Kidney (tissue), 14 donors: ENCODE results near the gene PCDHGA6. TPM values are rescaled to one million over a fixed set of nuclear protein-coding genes. Genes with fewer than 3 reads are reported as not detected.
A peak's percentile ranks its signal among the peaks of the same experiment; 100 is the strongest.
"Not testable (repeated sequence)": the region's sequence is repeated elsewhere in the genome, so short reads cannot be mapped to it uniquely, and the experiment has no call there.

ENCODE experiments used
- DNase-seq, 5 donors: peaks; one replicate each; pipeline ENCODE4 v3.0.0-alpha.2; 2013 to 2020
- FAIRE-seq: peaks from 2 replicates; lab custom pipeline; 2012; peaks lifted over from hg19 to GRCh38; lab: Jason Lieb, UNC
- H3K27ac ChIP-seq, 2 donors: one replicate each; pipeline ENCODE4 v1.7.0; 2013; ENCODE audit warnings: low read depth in 2 of 2, low read length in 2 of 2, inconsistent platforms in 1 of 2
- H3K27me3 ChIP-seq: one replicate; pipeline ENCODE4 v1.7.1; 2013; ENCODE audit warnings: low read length, inconsistent platforms; ENCODE audit not compliant: control insufficient read depth, insufficient read depth
- H3K36me3 ChIP-seq, 3 donors: one replicate each; pipeline versions ENCODE4 v1.7.0 to v1.7.1; 2013; ENCODE audit warnings: low read length in 3 of 3, control low read depth in 1 of 3, inconsistent platforms in 1 of 3; ENCODE audit not compliant: insufficient read depth in 3 of 3, control insufficient read depth in 2 of 3
- H3K4me1 ChIP-seq, 3 donors: one replicate each; pipeline versions ENCODE4 v1.7.0 to v1.7.1; 2013; ENCODE audit warnings: low read length in 3 of 3, inconsistent platforms in 1 of 3, low read depth in 1 of 3; ENCODE audit not compliant: control insufficient read depth in 2 of 3, insufficient read depth in 2 of 3
- H3K4me3 ChIP-seq, 3 donors: one replicate each; pipeline versions ENCODE4 v1.7.0 to v1.8.1; 2013; ENCODE audit warnings: low read length in 3 of 3, control low read depth in 1 of 3, inconsistent platforms in 1 of 3
- H3K9ac ChIP-seq, 3 donors: one replicate each; pipeline versions ENCODE4 v1.7.0 to v1.7.1; 2013; ENCODE audit warnings: low read length in 3 of 3, control low read depth in 1 of 3, inconsistent platforms in 1 of 3
- H3K9me3 ChIP-seq, 3 donors: one replicate each; pipeline versions ENCODE4 v1.7.0 to v1.7.1; 2013; ENCODE audit warnings: low read length in 3 of 3, control low read depth in 1 of 3, inconsistent platforms in 1 of 3; ENCODE audit not compliant: control insufficient read depth in 2 of 3, insufficient read depth in 1 of 3
- intact Hi-C: fragments of 100-400 bp; cut with DNase I; formaldehyde crosslinking; loops from one replicate; pipeline ENCODE4 v1.11.1; 2022
- polyA plus RNA-seq: library from polyadenylated mRNA; stranded (reverse); fragments of 350-450 nt; fragmentation: Illumina TruSeq; extraction: RNeasy Lipid Tissue Mini Kit (QIAGEN cat#74804); gene quantifications from one replicate; pipeline ENCODE4 v1.2.3, GENCODE V29; 2014; ENCODE audit warnings: low read depth, low replicate concordance; ENCODE audit not compliant: insufficient read depth
- total RNA-seq: library from RNA; stranded (reverse); fragmentation: NEBNext Ultra II Directional; extraction: Animal tissue kit (Norgen Biotek cat#: 25700); gene quantifications from one replicate; pipeline ENCODE4 v1.2.1, GENCODE V29; 2021
- TF ChIP-seq, protein P1 (sequence below): IDR thresholded peaks from 3 replicates; pipeline ENCODE4 v1.5.1; 2012; ENCODE audit warnings: mild to moderate bottlenecking, moderate library complexity, borderline replicate concordance; ENCODE audit not compliant: insufficient read depth; ENCODE audit errors: extremely low read depth
- donor health status: control.
- donor health status: control.
- donor health status: control.
- donor health status: control.
- donor health status: control.
- donor health status: DM: yes; HTN: yes; CAD: no.
- donor health status: Normal renal cell carcinoma (clear cell type).

PCDHGA6 gene
- total and polyA plus RNA-seq, 2 donors from 2014 or later = 0.34 to 7.2 TPM

DNA sequence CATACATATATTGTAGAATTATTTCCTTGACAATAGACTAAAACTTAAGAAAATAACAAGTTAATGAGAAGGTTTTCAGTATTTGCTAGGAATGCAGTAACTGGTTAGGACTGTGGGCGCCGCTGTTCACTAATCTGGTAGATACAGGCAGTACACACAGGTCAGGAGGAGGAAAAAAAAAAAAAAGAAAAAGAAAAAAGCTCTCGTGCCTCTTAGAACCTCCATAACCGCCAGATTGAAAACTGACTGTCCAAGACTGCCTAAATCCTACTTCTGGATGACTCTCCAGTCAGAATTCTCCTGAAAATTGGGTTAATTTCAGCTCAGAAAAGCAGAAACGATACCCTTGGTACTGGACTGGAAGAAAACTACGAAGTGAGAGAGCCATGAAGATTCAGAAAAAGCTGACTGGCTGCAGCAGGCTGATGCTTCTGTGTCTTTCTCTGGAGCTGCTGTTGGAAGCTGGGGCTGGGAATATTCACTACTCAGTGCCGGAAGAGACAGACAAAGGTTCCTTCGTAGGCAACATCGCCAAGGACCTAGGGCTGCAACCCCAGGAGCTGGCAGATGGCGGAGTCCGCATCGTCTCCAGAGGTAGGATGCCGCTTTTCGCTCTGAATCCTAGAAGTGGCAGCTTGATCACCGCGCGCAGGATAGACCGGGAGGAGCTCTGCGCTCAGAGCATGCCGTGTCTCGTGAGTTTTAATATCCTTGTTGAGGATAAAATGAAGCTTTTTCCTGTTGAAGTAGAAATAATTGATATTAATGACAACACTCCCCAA, 43.2 kb upstream of the PCDHGA6 start, which contains the start of gene PCDHGA1:
Gene PCDHGA1 (plus strand): TSS at position 216 of the 782 bp plus-strand sequence.
- Histone ChIP-seq H3K4me3 (peak within 1 kb of the TSS in 1 of 3 donors; percentile 8), H3K9me3 (peaks cover 0 to 39% (median 17%) of the 10 kb centered on the region in 3 donors), H3K4me1 (no peaks in the 10 kb centered on the region), H3K27me3 (no peaks in the 10 kb centered on the region), H3K36me3 (no peaks in the 10 kb centered on the region), H3K27ac (no peak within 1 kb of the TSS), H3K9ac (no peak within 1 kb of the TSS)
- TF ChIP-seq, protein P1, sequence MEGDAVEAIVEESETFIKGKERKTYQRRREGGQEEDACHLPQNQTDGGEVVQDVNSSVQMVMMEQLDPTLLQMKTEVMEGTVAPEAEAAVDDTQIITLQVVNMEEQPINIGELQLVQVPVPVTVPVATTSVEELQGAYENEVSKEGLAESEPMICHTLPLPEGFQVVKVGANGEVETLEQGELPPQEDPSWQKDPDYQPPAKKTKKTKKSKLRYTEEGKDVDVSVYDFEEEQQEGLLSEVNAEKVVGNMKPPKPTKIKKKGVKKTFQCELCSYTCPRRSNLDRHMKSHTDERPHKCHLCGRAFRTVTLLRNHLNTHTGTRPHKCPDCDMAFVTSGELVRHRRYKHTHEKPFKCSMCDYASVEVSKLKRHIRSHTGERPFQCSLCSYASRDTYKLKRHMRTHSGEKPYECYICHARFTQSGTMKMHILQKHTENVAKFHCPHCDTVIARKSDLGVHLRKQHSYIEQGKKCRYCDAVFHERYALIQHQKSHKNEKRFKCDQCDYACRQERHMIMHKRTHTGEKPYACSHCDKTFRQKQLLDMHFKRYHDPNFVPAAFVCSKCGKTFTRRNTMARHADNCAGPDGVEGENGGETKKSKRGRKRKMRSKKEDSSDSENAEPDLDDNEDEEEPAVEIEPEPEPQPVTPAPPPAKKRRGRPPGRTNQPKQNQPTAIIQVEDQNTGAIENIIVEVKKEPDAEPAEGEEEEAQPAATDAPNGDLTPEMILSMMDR = peak; percentile 21
- no peak for FAIRE-seq
- peak in 1 of 5 donors; percentile 9 for DNase-seq
- intact Hi-C loops = no loop called here

DNA sequence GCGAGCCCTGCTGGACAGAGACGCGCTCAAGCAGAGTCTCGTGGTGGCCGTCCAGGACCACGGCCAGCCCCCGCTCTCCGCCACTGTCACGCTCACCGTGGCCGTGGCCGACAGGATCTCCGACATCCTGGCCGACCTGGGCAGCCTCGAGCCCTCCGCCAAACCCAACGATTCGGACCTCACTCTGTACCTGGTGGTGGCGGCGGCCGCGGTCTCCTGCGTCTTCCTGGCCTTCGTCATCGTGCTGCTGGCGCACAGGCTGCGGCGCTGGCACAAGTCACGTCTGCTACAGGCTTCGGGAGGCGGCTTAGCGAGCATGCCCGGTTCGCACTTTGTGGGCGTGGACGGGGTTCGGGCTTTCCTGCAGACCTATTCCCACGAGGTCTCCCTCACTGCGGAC, 41.1 kb upstream of the PCDHGA6 start:
- FAIRE-seq, DNase-seq, intact Hi-C loops, H3K4me3 ChIP-seq, H3K9ac ChIP-seq, H3K27me3 ChIP-seq, H3K27ac ChIP-seq, H3K36me3 ChIP-seq, H3K4me1 ChIP-seq: not testable (repeated sequence)
- peaks cover 0 to 45% (median 18%) of the 10 kb centered on the region in 3 donors for H3K9me3 ChIP-seq

- H3K9me3 ChIP-seq = peaks cover 0 to 56% (median 26%) of the 10 kb centered on the region in 3 donors
- no peaks in the 10 kb centered on the region for H3K36me3 ChIP-seq
- H3K9ac ChIP-seq = no peak within 1 kb of the TSS
- H3K27ac ChIP-seq = no peak within 1 kb of the TSS
- TF ChIP-seq, protein P1 = peak; percentile 18
- no peaks in the 10 kb centered on the region for H3K4me1 ChIP-seq
- no peaks in the 10 kb centered on the region for H3K27me3 ChIP-seq
- H3K4me3 ChIP-seq = peak within 1 kb of the TSS; percentile 31 to 55 (median 42)
- DNase-seq (peak in 3 of 5 donors; percentile 57 to 80 (median 76)), FAIRE-seq (no peak)
- intact Hi-C loops = no loop called here
Observed at GRCh38 chr5:141338538-141339306, 35.0 kb upstream of the PCDHGA6 start, which contains the start of gene PCDHGA2. Gene PCDHGA2, plus strand, starts transcription at chr5:141338760.

- FAIRE-seq = not testable (repeated sequence)
Observed at GRCh38 chr5:141340781-141341354, 32.8 kb upstream of the PCDHGA6 start.

More at GRCh38 chr5:141340781-141341354, 32.8 kb upstream of the PCDHGA6 start:
- DNase-seq, H3K36me3 ChIP-seq, H3K4me1 ChIP-seq, H3K27ac ChIP-seq, H3K27me3 ChIP-seq, H3K4me3 ChIP-seq, intact Hi-C loops, H3K9ac ChIP-seq: not testable (repeated sequence)
- H3K9me3 ChIP-seq = peaks cover 2 to 66% (median 24%) of the 10 kb centered on the region in 3 donors
